ENCODE measurements around the gene RXRA. TPM values are rescaled to one million over a fixed set of nuclear protein-coding genes. Genes with fewer than 3 reads are reported as not detected.

RXRA gene
- total and polyA plus RNA-seq, 7 donors = 37.7 to 192 (median 139) TPM

DNA sequence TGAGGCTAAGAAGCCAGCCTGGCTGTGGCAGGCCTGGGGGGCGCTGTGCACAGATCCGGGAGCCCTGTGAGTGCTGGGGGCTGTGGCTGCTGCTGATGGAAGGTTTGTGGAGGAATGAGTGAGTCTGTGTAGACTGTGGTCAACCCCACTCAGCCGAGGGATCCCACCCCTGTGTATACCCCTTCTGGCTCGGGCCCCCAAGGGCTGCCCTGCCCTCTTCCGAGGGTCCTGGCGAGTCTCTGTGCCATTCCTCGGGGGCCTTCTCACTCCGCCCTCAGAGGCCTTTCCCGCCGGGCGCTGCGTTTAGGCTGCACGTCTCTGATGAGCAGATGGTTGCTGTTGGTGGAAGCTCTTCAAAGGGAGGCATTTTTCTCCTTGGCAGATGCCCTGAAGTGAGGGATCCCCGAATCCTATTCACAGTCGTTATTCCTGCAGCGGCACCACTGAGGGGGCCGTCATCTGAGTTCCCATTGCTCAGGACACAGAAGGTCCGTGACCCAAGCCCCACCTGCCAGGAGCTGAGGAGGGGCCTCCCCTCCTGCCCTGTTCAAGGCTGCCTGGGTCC, 94.1 kb downstream of the RXRA start:
- H3K4me3 ChIP-seq = no peak overlapping the region
- TF ChIP-seq, protein P1, sequence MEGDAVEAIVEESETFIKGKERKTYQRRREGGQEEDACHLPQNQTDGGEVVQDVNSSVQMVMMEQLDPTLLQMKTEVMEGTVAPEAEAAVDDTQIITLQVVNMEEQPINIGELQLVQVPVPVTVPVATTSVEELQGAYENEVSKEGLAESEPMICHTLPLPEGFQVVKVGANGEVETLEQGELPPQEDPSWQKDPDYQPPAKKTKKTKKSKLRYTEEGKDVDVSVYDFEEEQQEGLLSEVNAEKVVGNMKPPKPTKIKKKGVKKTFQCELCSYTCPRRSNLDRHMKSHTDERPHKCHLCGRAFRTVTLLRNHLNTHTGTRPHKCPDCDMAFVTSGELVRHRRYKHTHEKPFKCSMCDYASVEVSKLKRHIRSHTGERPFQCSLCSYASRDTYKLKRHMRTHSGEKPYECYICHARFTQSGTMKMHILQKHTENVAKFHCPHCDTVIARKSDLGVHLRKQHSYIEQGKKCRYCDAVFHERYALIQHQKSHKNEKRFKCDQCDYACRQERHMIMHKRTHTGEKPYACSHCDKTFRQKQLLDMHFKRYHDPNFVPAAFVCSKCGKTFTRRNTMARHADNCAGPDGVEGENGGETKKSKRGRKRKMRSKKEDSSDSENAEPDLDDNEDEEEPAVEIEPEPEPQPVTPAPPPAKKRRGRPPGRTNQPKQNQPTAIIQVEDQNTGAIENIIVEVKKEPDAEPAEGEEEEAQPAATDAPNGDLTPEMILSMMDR (IDR thresholded peaks at IDR 0.05) = no peak
- ATAC-seq (no peak), DNase-seq (no peak)
- H3K27ac ChIP-seq = peak overlapping the region; percentile 84
- peaks cover 0 to 53% of the 10 kb centered on the region in 2 donors for H3K36me3 ChIP-seq (ENCODE audit: insufficient read depth in 1 of 2, low read depth in 1 of 2)
- H3K4me1 ChIP-seq = peaks cover 55% of the 10 kb centered on the region
- no peaks in the 10 kb centered on the region for H3K9me3 ChIP-seq
- intact Hi-C loops (cut with DNase I) = no loop called here
- no peaks in the 10 kb centered on the region for H3K27me3 ChIP-seq (ENCODE audit: insufficient read depth in 3 of 3, low read length in 2 of 3)
- 76 to 79% (median 79%) methylated on average over 15 to 18 of the region's 18 CpGs for WGBS, 3 donors

DNA sequence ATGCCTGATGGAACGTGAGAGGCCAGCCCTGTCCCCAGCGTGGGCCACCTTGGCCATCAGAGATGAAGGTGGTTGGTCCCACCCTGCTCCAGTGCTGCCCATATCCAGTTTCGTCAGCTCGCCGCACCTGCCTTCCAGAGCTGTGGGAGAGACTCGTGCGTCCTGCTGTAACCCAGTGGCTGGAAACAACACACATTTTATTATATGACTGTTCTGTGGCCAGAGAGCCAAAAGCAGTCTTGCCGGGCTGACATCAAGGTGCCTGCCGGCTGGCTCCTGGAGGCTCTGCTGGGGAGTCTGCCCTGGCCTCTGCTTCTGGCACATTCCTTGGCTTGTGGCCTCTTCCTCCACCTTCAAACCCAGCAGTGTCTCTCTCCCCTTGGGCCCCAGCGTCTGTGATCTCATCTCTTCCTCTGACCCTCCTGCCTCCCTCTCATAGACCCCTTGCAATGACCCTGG, 94.7 kb downstream of the RXRA start:
- whole genome bisulfite sequencing, 3 donors = 23 to 49% (median 27%) methylated on average over 10 of the region's 10 CpGs
- Histone ChIP-seq H3K9me3 (no peaks in the 10 kb centered on the region), H3K27me3 (ENCODE audit: insufficient read depth in 3 of 3, low read length in 2 of 3) (no peaks in the 10 kb centered on the region), H3K27ac (peak overlapping the region; percentile 84), H3K4me3 (no peak overlapping the region), H3K36me3 (ENCODE audit: insufficient read depth in 1 of 2, low read depth in 1 of 2) (peaks cover 0 to 57% of the 10 kb centered on the region in 2 donors), H3K4me1 (peaks cover 50% of the 10 kb centered on the region)
- peak in 1 of 2 donors; percentile 74 for DNase-seq
- ATAC-seq = peak; percentile 39 to 71 (median 60)
- TF ChIP-seq, protein P1 (IDR thresholded peaks at IDR 0.05) = no peak
- intact Hi-C loops (cut with DNase I) = no loop called here

DNA sequence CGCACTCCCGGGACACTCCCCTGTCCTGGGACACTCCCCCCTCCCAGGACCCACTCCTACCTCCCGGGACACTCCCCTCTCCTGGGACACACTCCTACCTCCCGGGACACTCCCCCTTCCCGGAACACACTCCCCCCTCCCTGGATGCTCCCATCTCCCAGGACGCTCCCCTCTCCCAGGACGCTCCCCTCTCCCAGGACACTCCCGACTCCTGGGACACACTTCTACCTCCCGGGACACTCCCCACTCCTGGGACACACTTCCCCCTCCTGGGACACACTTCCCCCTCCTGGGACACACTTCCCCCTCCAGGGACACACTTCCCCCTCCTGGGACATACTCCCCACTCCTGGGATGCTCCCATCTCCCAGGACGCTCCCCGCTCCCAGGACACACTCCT, 95.6 kb downstream of the RXRA start:
- intact Hi-C loops (cut with DNase I) = no loop called here
- Histone ChIP-seq H3K4me3 (no peak overlapping the region), H3K27ac (peak overlapping the region; percentile 84), H3K27me3 (ENCODE audit: insufficient read depth in 3 of 3, low read length in 2 of 3) (no peaks in the 10 kb centered on the region), H3K9me3 (no peaks in the 10 kb centered on the region), H3K4me1 (peaks cover 50% of the 10 kb centered on the region), H3K36me3 (ENCODE audit: insufficient read depth in 1 of 2, low read depth in 1 of 2) (peaks cover 0 to 59% of the 10 kb centered on the region in 2 donors)
- TF ChIP-seq, protein P1 (IDR thresholded peaks at IDR 0.05) = no peak
- DNase-seq (no peak), ATAC-seq (peak in 2 of 4 donors; percentile 4 to 8)
- WGBS, 3 donors = 67 to 78% (median 70%) methylated on average over 10 to 11 of the region's 11 CpGs

DNA sequence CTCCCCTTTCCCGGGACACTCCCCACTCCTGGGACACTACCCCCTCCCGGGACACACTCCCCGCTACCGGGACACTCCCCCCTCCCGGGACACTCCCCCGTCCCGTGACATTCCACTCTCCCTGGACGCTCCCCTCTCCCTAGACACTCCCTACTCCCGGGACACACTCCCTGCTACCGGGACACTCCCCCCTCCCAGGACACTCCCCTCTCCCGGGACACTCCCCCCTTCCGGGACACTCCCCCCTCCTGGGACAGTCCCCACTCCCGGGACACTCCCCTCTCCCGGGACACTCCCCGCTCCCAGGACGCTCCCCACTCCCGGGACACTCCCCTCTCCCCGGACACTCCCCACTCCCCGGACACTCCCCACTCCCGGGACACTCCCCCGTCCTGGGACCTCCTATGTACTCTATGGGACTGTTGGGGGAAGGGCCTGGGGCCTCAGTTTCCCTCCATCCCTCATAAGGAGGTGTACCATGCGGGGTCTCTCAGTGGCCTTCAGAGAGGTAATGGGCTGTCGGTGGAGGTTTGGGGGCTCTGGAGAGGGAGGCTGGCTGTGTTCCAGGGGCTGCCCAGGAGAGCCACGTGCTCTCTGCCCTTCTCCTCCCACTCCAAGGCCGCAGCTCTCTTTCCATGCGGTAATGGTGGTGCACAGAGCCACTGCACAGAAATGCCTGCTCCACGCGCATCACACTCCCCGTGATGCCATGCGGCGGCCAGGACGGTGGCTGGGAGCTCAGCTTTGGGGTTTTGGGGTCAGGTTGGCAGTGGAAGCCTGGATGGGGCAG, 96.2 kb downstream of the RXRA start:
- peaks cover 46% of the 10 kb centered on the region for H3K4me1 ChIP-seq
- ATAC-seq (peak in 3 of 4 donors; percentile 27 to 74 (median 51)), DNase-seq (peak; percentile 51 to 85)
- H3K27me3 ChIP-seq (ENCODE audit: insufficient read depth in 3 of 3, low read length in 2 of 3) = no peaks in the 10 kb centered on the region
- TF ChIP-seq, protein P1 (IDR thresholded peaks at IDR 0.05) = no peak
- H3K4me3 ChIP-seq = no peak overlapping the region
- no peaks in the 10 kb centered on the region for H3K9me3 ChIP-seq
- H3K36me3 ChIP-seq (ENCODE audit: insufficient read depth in 1 of 2, low read depth in 1 of 2) = peaks cover 0 to 58% of the 10 kb centered on the region in 2 donors
- 42 to 54% (median 43%) methylated on average over 31 to 32 of the region's 32 CpGs for WGBS, 3 donors
- peak overlapping the region; percentile 30 for H3K27ac ChIP-seq
- intact Hi-C loops (cut with DNase I) = no loop called here

Measured in psoas muscle (tissue), 8 donors.